ENCODE data around the gene ACTN1.

The ACTN1 gene

GRCh38 chr14:68936476-68936875 is 42.6 kb downstream of the ACTN1 start:
- DNase-seq (ENCODE audit: low read depth, low spot score), result no peak

GRCh38 chr14:68935761-68936214 is 43.3 kb downstream of the ACTN1 start:
- no peak for DNase-seq (ENCODE audit: low read depth, low spot score)

GRCh38 chr14:68934066-68934465 is 45.0 kb downstream of the ACTN1 start:
- no peak for DNase-seq (ENCODE audit: low read depth, low spot score)

GRCh38 chr14:68932686-68933085 is 46.4 kb downstream of the ACTN1 start:
- DNase-seq (ENCODE audit: low read depth, low spot score), result no peak

- no peak for DNase-seq (ENCODE audit: low read depth, low spot score)
Measured at GRCh38 chr14:68932231-68932630, 46.9 kb downstream of the ACTN1 start.

GRCh38 chr14:68931474-68932051 is 47.5 kb downstream of the ACTN1 start:
- DNase-seq (ENCODE audit: low read depth, low spot score), result no peak

GRCh38 chr14:68931063-68931462 is 48.0 kb downstream of the ACTN1 start:
- DNase-seq (ENCODE audit: low read depth, low spot score), result no peak

- no peak for DNase-seq (ENCODE audit: low read depth, low spot score)
Measured at GRCh38 chr14:68929623-68930307, 49.3 kb downstream of the ACTN1 start.

GRCh38 chr14:68928770-68929550 is 50.1 kb downstream of the ACTN1 start:
- DNase-seq (ENCODE audit: low read depth, low spot score), result no peak

GRCh38 chr14:68927956-68928675 is 51.0 kb downstream of the ACTN1 start:
- no peak for DNase-seq (ENCODE audit: low read depth, low spot score)

GRCh38 chr14:68927089-68927488 is 52.0 kb downstream of the ACTN1 start:
- no peak for DNase-seq (ENCODE audit: low read depth, low spot score)

- no peak for DNase-seq (ENCODE audit: low read depth, low spot score)
Measured at GRCh38 chr14:68926236-68926635, 52.9 kb downstream of the ACTN1 start.

- no peak for DNase-seq (ENCODE audit: low read depth, low spot score)
Measured at GRCh38 chr14:68925373-68925772, 53.7 kb downstream of the ACTN1 start.

GRCh38 chr14:68924186-68925158 is 54.6 kb downstream of the ACTN1 start:
- no peak for DNase-seq (ENCODE audit: low read depth, low spot score)

GRCh38 chr14:68922886-68923285 is 56.2 kb downstream of the ACTN1 start:
- DNase-seq (ENCODE audit: low read depth, low spot score), result no peak

GRCh38 chr14:68922201-68922621 is 56.9 kb downstream of the ACTN1 start:
- no peak for DNase-seq (ENCODE audit: low read depth, low spot score)

- DNase-seq (ENCODE audit: low read depth, low spot score), result no peak
Measured at GRCh38 chr14:68921666-68922065, 57.4 kb downstream of the ACTN1 start.

- DNase-seq (ENCODE audit: low read depth, low spot score), result no peak
Measured at GRCh38 chr14:68921049-68921448, 58.1 kb downstream of the ACTN1 start.

GRCh38 chr14:68919129-68919927 is 59.8 kb downstream of the ACTN1 start:
- no peak for DNase-seq (ENCODE audit: low read depth, low spot score)

- DNase-seq (ENCODE audit: low read depth, low spot score), result no peak
Measured at GRCh38 chr14:68918612-68919011, 60.5 kb downstream of the ACTN1 start.
